ENCODE data around the gene BCAS1.

Gene BCAS1

GRCh38 chr20:54091120-54091480 is 20.7 kb upstream of the BCAS1 start:
- TF ChIP-seq CTCF (IDR thresholded peaks at IDR 0.05; ENCODE audit: borderline replicate concordance, control extremely low read depth, extremely low read depth, insufficient read depth, missing control alignments) = no peak
- no peak for DNase-seq (ENCODE audit: low spot score)
- in situ Hi-C loops (cut with MboI; ENCODE audit: low sequenced_read_pairs, unreplicated experiment) = no loop called here

DNA sequence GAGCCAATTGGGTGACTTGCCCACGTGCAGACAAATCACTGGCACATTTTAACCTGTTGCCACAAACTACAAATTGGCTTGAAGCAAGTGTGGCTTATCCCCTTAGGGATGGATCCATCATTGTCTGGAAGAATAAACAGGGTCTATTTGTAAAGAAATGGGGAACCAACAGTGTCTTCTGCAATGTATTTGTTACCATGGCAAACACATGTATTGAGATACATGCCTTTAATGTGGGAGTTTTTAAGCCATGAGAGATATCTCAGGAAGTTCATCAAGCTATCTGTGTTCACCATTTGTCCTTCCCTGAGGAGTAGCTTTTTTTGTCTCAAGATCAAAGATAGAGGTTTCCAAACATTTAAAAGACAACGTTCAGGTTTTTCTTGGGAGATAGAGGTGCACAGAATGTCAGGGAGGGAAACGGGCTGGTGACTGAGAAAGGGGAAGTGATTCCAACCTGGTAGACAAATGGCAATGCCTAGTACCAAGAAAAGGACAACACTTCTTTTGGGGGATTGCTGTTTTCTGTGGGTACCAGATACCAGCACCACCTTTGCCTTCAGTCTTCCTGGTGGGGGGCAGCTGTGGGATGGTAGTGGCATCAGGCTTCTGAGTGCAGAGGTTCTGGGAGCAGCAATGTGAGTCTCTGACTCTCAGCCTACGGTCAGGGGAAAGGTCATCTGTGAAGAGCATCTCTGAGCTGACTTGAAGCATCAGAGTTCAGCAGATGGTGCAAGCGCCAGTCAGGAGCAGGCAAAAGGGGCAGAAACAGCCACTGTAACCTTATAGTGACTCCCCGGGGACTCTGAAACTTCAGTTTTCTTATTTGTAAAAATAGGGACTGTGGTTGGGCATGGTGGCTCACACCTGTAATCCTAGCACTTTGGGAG is 20.1 kb upstream of the BCAS1 start:
- in situ Hi-C loops (cut with MboI; ENCODE audit: low sequenced_read_pairs, unreplicated experiment) = no loop called here
- TF ChIP-seq CTCF (IDR thresholded peaks at IDR 0.05; ENCODE audit: borderline replicate concordance, control extremely low read depth, extremely low read depth, insufficient read depth, missing control alignments) = no peak
- no peak for DNase-seq (ENCODE audit: low spot score)

GRCh38 chr20:54088430-54088829 is 18.0 kb upstream of the BCAS1 start:
- no peak for DNase-seq (ENCODE audit: low spot score)
- TF ChIP-seq CTCF (IDR thresholded peaks at IDR 0.05; ENCODE audit: borderline replicate concordance, control extremely low read depth, extremely low read depth, insufficient read depth, missing control alignments) = no peak
- in situ Hi-C loops (cut with MboI; ENCODE audit: low sequenced_read_pairs, unreplicated experiment) = no loop called here

DNA sequence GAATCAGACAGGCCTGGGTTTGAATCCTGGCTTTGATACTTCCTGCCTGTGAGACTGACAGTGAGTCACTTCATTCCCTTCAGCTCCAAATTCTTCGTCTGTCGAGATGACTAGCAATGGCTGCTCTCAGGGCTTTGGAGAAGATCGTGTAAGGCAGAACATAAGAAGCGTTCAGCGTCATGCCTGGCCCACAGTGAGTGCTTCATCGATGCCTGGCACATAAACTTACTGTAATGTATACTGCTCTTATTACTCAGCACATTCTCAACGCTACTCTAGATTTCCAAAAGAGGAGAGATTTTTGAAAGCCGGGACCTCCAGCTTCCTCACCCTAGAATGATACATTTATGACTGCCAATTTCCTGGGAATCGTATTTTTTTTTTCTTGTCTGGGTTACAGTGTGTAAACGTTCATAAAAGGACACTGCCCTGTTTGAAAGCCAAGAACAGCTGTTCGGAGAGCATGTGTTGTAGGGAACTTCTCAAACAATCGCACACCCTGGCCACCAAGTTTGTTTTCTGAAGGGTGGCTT is 16.2 kb upstream of the BCAS1 start:
- in situ Hi-C loops (cut with MboI; ENCODE audit: low sequenced_read_pairs, unreplicated experiment) = no loop called here
- DNase-seq (ENCODE audit: low spot score) = no peak
- no peak for TF ChIP-seq CTCF (IDR thresholded peaks at IDR 0.05; ENCODE audit: borderline replicate concordance, control extremely low read depth, extremely low read depth, insufficient read depth, missing control alignments)

DNA sequence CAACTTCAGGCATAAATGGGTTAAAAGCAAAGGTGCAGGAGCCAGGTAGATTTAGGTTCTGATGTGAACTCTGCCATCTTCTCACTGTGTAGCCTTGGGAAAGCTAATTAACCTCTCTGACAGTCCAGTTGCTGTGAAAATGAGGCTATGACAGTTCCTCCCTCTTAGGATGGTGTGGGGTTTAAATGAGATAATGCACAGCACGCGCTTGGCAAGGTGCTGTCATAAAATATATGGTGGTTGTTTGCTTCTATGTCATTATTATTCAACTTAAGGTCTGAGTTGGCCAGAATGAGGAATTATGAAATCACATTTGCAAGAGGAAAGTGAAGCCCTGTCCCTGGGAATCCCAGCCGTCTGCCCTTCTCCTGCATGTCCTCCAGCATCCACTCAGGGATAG is 15.5 kb upstream of the BCAS1 start:
- no peak for TF ChIP-seq CTCF (IDR thresholded peaks at IDR 0.05; ENCODE audit: borderline replicate concordance, control extremely low read depth, extremely low read depth, insufficient read depth, missing control alignments)
- in situ Hi-C loops (cut with MboI; ENCODE audit: low sequenced_read_pairs, unreplicated experiment) = no loop called here
- no peak for DNase-seq (ENCODE audit: low spot score)

GRCh38 chr20:54085425-54085824 is 15.0 kb upstream of the BCAS1 start:
- no peak for TF ChIP-seq CTCF (IDR thresholded peaks at IDR 0.05; ENCODE audit: borderline replicate concordance, control extremely low read depth, extremely low read depth, insufficient read depth, missing control alignments)
- in situ Hi-C loops (cut with MboI; ENCODE audit: low sequenced_read_pairs, unreplicated experiment) = no loop called here

More at GRCh38 chr20:54085425-54085824, 15.0 kb upstream of the BCAS1 start:
- no peak for DNase-seq (ENCODE audit: low spot score)
